Measurements from ENCODE around the gene KCNH4. TPM values are rescaled to one million over a fixed set of nuclear protein-coding genes. Genes with fewer than 3 reads are reported as not detected.

Gene KCNH4
- total and polyA plus RNA-seq, 2 of the 13 experiments (the other 11 are each of a cell fraction or from before 2014, with no cell fraction given) = 0.01 to 0.09 TPM

- TF ChIP-seq, protein P1, sequence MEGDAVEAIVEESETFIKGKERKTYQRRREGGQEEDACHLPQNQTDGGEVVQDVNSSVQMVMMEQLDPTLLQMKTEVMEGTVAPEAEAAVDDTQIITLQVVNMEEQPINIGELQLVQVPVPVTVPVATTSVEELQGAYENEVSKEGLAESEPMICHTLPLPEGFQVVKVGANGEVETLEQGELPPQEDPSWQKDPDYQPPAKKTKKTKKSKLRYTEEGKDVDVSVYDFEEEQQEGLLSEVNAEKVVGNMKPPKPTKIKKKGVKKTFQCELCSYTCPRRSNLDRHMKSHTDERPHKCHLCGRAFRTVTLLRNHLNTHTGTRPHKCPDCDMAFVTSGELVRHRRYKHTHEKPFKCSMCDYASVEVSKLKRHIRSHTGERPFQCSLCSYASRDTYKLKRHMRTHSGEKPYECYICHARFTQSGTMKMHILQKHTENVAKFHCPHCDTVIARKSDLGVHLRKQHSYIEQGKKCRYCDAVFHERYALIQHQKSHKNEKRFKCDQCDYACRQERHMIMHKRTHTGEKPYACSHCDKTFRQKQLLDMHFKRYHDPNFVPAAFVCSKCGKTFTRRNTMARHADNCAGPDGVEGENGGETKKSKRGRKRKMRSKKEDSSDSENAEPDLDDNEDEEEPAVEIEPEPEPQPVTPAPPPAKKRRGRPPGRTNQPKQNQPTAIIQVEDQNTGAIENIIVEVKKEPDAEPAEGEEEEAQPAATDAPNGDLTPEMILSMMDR (CRISPR knock-in tag; IDR thresholded peaks at IDR 0.05) = peak; percentile 96
- TF ChIP-seq HMGXB4 (CRISPR knock-in tag; IDR thresholded peaks at IDR 0.05; ENCODE audit: borderline replicate concordance in 1 of 2, low read depth in 1 of 2) = peak; percentile 24 to 55; a peak in 1 of 4 replicates
- no peak for TF ChIP-seq HBP1 (CRISPR knock-in tag; IDR thresholded peaks at IDR 0.05; ENCODE audit: low read depth)
- no peak for TF ChIP-seq HNF1B (CRISPR knock-in tag; IDR thresholded peaks at IDR 0.05)
- no peak for TF ChIP-seq MXD4 (CRISPR knock-in tag; IDR thresholded peaks at IDR 0.05)
- TF ChIP-seq, protein P2, sequence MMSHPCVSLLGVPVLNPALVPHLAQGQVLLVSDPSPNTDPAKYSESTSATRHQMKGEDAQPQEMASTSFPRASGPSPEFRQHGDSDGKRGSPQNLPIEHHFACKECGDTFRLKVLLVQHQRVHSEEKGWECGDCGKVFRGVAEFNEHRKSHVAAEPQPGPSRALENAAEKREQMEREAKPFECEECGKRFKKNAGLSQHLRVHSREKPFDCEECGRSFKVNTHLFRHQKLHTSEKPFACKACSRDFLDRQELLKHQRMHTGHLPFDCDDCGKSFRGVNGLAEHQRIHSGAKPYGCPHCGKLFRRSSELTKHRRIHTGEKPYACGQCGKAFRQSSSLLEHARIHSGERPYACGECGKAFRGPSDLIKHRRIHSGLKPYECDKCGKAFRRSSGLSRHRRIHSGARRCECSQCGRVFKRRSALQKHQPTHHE (CRISPR knock-in tag; IDR thresholded peaks at IDR 0.05; ENCODE audit: borderline replicate concordance) = no peak
- no peak for TF ChIP-seq ZNF644 (CRISPR knock-in tag; IDR thresholded peaks at IDR 0.05; ENCODE audit: low read depth)
- TF ChIP-seq, protein P3, sequence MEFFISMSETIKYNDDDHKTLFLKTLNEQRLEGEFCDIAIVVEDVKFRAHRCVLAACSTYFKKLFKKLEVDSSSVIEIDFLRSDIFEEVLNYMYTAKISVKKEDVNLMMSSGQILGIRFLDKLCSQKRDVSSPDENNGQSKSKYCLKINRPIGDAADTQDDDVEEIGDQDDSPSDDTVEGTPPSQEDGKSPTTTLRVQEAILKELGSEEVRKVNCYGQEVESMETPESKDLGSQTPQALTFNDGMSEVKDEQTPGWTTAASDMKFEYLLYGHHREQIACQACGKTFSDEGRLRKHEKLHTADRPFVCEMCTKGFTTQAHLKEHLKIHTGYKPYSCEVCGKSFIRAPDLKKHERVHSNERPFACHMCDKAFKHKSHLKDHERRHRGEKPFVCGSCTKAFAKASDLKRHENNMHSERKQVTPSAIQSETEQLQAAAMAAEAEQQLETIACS (CRISPR knock-in tag; IDR thresholded peaks at IDR 0.05) = no peak
- no peak for TF ChIP-seq ZKSCAN8 (CRISPR knock-in tag; IDR thresholded peaks at IDR 0.05; ENCODE audit: borderline replicate concordance)
- no peak for TF ChIP-seq NFKBIZ (CRISPR knock-in tag; IDR thresholded peaks at IDR 0.05)
- no peak for TF ChIP-seq ZNF441 (CRISPR knock-in tag; IDR thresholded peaks at IDR 0.05; ENCODE audit: borderline replicate concordance)
- TF ChIP-seq ZNF101 (CRISPR knock-in tag; IDR thresholded peaks at IDR 0.05; ENCODE audit: borderline replicate concordance, low read depth) = no peak
- no peak for TF ChIP-seq MAFF (IDR thresholded peaks at IDR 0.05; ENCODE audit: low read depth, low read length)
- no peak for TF ChIP-seq NFE2 (CRISPR knock-in tag; IDR thresholded peaks at IDR 0.05)
- TF ChIP-seq ZNF460 (CRISPR knock-in tag; IDR thresholded peaks at IDR 0.05; ENCODE audit: borderline replicate concordance) = no peak
- TF ChIP-seq, protein P4, sequence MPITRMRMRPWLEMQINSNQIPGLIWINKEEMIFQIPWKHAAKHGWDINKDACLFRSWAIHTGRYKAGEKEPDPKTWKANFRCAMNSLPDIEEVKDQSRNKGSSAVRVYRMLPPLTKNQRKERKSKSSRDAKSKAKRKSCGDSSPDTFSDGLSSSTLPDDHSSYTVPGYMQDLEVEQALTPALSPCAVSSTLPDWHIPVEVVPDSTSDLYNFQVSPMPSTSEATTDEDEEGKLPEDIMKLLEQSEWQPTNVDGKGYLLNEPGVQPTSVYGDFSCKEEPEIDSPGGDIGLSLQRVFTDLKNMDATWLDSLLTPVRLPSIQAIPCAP (CRISPR knock-in tag; IDR thresholded peaks at IDR 0.05; ENCODE audit: low read depth) = no peak
- TF ChIP-seq SP140L (CRISPR knock-in tag; IDR thresholded peaks at IDR 0.05; ENCODE audit: borderline replicate concordance) = no peak
Observed at GRCh38 chr17:42116705-42117396, 64.1 kb downstream of the KCNH4 start (continued).

Measured in HepG2 (cell line).